HEK293T (cell line): ENCODE results near the gene PECR.

ENCODE experiments used
- ARNT ChIP-seq: fragments of 450-650 bp; IDR thresholded peaks from 2 replicates; pipeline ENCODE4 v1.6.1; 2017; ENCODE audit warnings: mild to moderate bottlenecking
- BHLHE40 ChIP-seq: fragments of 450-650 bp; IDR thresholded peaks from 2 replicates; pipeline ENCODE4 v1.6.1; 2016; ENCODE audit warnings: mild to moderate bottlenecking, moderate library complexity, borderline replicate concordance
- ELF4 ChIP-seq: fragments of 450-650 bp; IDR thresholded peaks from 2 replicates; pipeline ENCODE4 v1.6.1; 2017; ENCODE audit warnings: antibody characterized with exemption
- FOXM1 ChIP-seq: fragments of 450-650 bp; IDR thresholded peaks from 2 replicates; pipeline ENCODE4 v1.6.1; 2017; ENCODE audit warnings: mild to moderate bottlenecking, borderline replicate concordance
- HDGF ChIP-seq: fragments of 450-650 bp; IDR thresholded peaks from 2 replicates; pipeline ENCODE4 v1.6.1; 2017; ENCODE audit warnings: antibody characterized with exemption, borderline replicate concordance
- LEF1 ChIP-seq: fragments of 450-650 bp; IDR thresholded peaks from 2 replicates; pipeline ENCODE4 v1.6.1; 2017; ENCODE audit warnings: mild to moderate bottlenecking, borderline replicate concordance

DNA sequence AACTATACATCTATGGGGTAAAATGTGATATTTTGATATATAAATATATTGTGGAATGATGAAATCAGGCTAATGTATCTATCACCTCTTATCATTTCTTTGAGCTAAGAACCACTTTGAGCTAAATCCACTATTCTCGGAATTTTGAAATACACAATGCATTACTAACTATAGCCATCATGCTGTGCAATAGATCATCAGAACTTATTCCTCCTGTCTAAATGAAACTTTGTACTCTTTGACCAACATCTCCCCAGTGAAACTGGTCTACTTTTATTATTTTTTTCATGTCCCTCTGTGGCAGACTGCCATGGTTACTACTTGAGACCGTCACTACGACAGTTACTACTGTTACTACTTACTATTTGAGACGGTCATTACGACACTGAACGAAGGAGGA is 11.4 kb downstream of the PECR start:
- TF ChIP-seq ELF4 (no peak), HDGF (no peak), ARNT (no peak), BHLHE40 (no peak), FOXM1 (no peak), LEF1 (no peak)
